CD14-positive monocyte (primary cell): ENCODE data around the gene OPN5. TPM values are rescaled to one million over a fixed set of nuclear protein-coding genes. Genes with fewer than 3 reads are reported as not detected.

Source experiments
- DNase-seq, 3 donors: peaks; one replicate each; pipeline ENCODE4 v3.0.0-alpha.2; 2011 to 2022
- H2AFZ ChIP-seq: 2 replicates; pipeline ENCODE4 v1.6.0; 2012; ENCODE audit warnings: mild to moderate bottlenecking, low read depth, low read length, inconsistent platforms; ENCODE audit not compliant: insufficient read depth, poor library complexity, severe bottlenecking
- H3K27ac ChIP-seq, 2 donors: 1 replicate in 1 of 2; 2 replicates in 1 of 2; pipeline ENCODE4 v1.5.1; 2012 to 2013; ENCODE audit warnings: low read length in 2 of 2, control low read depth in 1 of 2, inconsistent platforms in 1 of 2, low read depth in 1 of 2, mild to moderate bottlenecking in 1 of 2
- H3K27me3 ChIP-seq, 2 donors: one replicate each; pipeline versions ENCODE4 v1.6.0 to v1.6.1; 2011 to 2013; ENCODE audit warnings: low read length in 2 of 2; ENCODE audit not compliant: control insufficient read depth in 2 of 2, insufficient read depth in 2 of 2
- H3K36me3 ChIP-seq, 2 donors: replicated peaks in 1 of 2; 1 replicate in 1 of 2; 2 replicates in 1 of 2; pipeline versions ENCODE4 v1.5.1 to v1.6.1; 2012 to 2013; ENCODE audit warnings: low read length in 2 of 2, control low read depth in 1 of 2, inconsistent platforms in 1 of 2, mild to moderate bottlenecking in 1 of 2; ENCODE audit not compliant: insufficient read depth in 2 of 2, control insufficient read depth in 1 of 2
- H3K4me1 ChIP-seq, 2 donors: 1 replicate in 1 of 2; 2 replicates in 1 of 2; pipeline versions ENCODE4 v1.5.1 to v1.6.1; 2012 to 2013; ENCODE audit warnings: low read length in 2 of 2, control low read depth in 1 of 2, inconsistent platforms in 1 of 2, mild to moderate bottlenecking in 1 of 2, moderate library complexity in 1 of 2; ENCODE audit not compliant: insufficient read depth in 2 of 2, control insufficient read depth in 1 of 2
- H3K4me2 ChIP-seq: replicated peaks from 2 replicates; pipeline ENCODE3; 2012; ENCODE audit warnings: low read length, moderate library complexity, mild to moderate bottlenecking; ENCODE audit not compliant: poor library complexity, severe bottlenecking; ENCODE audit errors: extremely low read depth
- H3K4me3 ChIP-seq, 3 experiments: fragments of 200-600 bp in 1 of 3; sonication (generic) in 1 of 3; replicated peaks in 1 of 3; 1 replicate in 2 of 3; 2 replicates in 1 of 3; pipeline ENCODE4 v1.5.1; 2011 to 2013; ENCODE audit warnings: low read length in 3 of 3, mild to moderate bottlenecking in 3 of 3, control low read depth in 2 of 3, low read depth in 2 of 3, inconsistent platforms in 1 of 3, moderate library complexity in 1 of 3
- H3K79me2 ChIP-seq: 2 replicates; pipeline ENCODE4 v1.6.0; 2012; ENCODE audit warnings: mild to moderate bottlenecking, control low read depth, inconsistent platforms, low read length, moderate library complexity; ENCODE audit not compliant: insufficient read depth
- H3K9ac ChIP-seq: 2 replicates; pipeline ENCODE4 v1.6.0; 2017; ENCODE audit warnings: low read length, mild to moderate bottlenecking; ENCODE audit not compliant: insufficient read depth, poor library complexity, severe bottlenecking
- H3K9me3 ChIP-seq, 2 donors: replicated peaks in 1 of 2; 1 replicate in 1 of 2; 2 replicates in 1 of 2; pipeline versions ENCODE4 v1.5.1 to v1.6.1; 2012 to 2013; ENCODE audit warnings: low read length in 2 of 2, control low read depth in 1 of 2; ENCODE audit not compliant: control insufficient read depth in 1 of 2, insufficient read depth in 1 of 2
- H4K20me1 ChIP-seq: 2 replicates; pipeline ENCODE4 v1.6.0; 2012; ENCODE audit warnings: mild to moderate bottlenecking, low read length, control low read depth, moderate library complexity; ENCODE audit not compliant: insufficient read depth
- H3K27ac Mint-ChIP-seq, 7 donors: one replicate each; pipeline ENCODE4 v1.8.0; 2020; ENCODE audit warnings: mild to moderate bottlenecking in 7 of 7, mixed read lengths in 7 of 7, moderate library complexity in 6 of 7, inconsistent platforms in 2 of 7
- H3K27me3 Mint-ChIP-seq, 3 donors: one replicate each; pipeline ENCODE4 v1.8.0; 2021 to 2022; ENCODE audit warnings: low read depth in 3 of 3, mild to moderate bottlenecking in 3 of 3, mixed read lengths in 3 of 3, moderate library complexity in 3 of 3, inconsistent platforms in 1 of 3
- H3K36me3 Mint-ChIP-seq, 2 donors: one replicate each; pipeline ENCODE4 v1.8.0; 2020; ENCODE audit warnings: mixed read lengths in 2 of 2, inconsistent platforms in 1 of 2, mild to moderate bottlenecking in 1 of 2
- H3K4me1 Mint-ChIP-seq: one replicate; pipeline ENCODE4 v1.8.0; 2020; ENCODE audit warnings: mild to moderate bottlenecking, mixed read lengths
- H3K4me3 Mint-ChIP-seq, 2 donors: one replicate each; pipeline ENCODE4 v1.8.0; 2020; ENCODE audit warnings: mild to moderate bottlenecking in 2 of 2, mixed read lengths in 2 of 2, moderate library complexity in 1 of 2
- H3K9me3 Mint-ChIP-seq, 7 donors: one replicate each; pipeline ENCODE4 v1.8.0; 2020 to 2022; ENCODE audit warnings: mixed read lengths in 7 of 7, mild to moderate bottlenecking in 6 of 7, moderate library complexity in 6 of 7, inconsistent platforms in 2 of 7
- WGBS: methylation state at CpG from one replicate; pipeline ENCODE4 v1.1.5; 2013; ENCODE audit warnings: missing lambda C conversion rate; ENCODE audit not compliant: insufficient coverage; 5-methylcytosine and 5-hydroxymethylcytosine counted together
- intact Hi-C, 2 donors: fragments of 100-400 bp; cut with micrococcal nuclease; formaldehyde crosslinking; loops; one replicate each; pipeline versions ENCODE4 v1.15.0 to v1.15.1; 2023
- polyA plus RNA-seq, 3 donors: library from polyadenylated mRNA; depleted of rRNA in 1 of 3; unstranded in 2 of 3; stranded (reverse) in 1 of 3; fragments of 300-500 nt in 2 of 3; fragments of >200 nt in 1 of 3; fragmentation: Illumina TruSeq in 2 of 3; gene quantifications; 1 replicate in 2 of 3; 2 replicates in 1 of 3; pipeline ENCODE4 v1.2.3, GENCODE V29; 2012 to 2021
- TF ChIP-seq, protein P1 (sequence below): fragments of 200-600 bp; IDR thresholded peaks from one replicate; pipeline ENCODE4 v1.8.0; 2022; ENCODE audit warnings: antibody characterized with exemption, mild to moderate bottlenecking

The OPN5 gene
- polyA plus RNA-seq, 3 donors = not detected

GRCh38 chr6:47846752-47847151 is 64.9 kb downstream of the OPN5 start:
- no peak overlapping the region for H3K4me2 ChIP-seq
- TF ChIP-seq, protein P1, sequence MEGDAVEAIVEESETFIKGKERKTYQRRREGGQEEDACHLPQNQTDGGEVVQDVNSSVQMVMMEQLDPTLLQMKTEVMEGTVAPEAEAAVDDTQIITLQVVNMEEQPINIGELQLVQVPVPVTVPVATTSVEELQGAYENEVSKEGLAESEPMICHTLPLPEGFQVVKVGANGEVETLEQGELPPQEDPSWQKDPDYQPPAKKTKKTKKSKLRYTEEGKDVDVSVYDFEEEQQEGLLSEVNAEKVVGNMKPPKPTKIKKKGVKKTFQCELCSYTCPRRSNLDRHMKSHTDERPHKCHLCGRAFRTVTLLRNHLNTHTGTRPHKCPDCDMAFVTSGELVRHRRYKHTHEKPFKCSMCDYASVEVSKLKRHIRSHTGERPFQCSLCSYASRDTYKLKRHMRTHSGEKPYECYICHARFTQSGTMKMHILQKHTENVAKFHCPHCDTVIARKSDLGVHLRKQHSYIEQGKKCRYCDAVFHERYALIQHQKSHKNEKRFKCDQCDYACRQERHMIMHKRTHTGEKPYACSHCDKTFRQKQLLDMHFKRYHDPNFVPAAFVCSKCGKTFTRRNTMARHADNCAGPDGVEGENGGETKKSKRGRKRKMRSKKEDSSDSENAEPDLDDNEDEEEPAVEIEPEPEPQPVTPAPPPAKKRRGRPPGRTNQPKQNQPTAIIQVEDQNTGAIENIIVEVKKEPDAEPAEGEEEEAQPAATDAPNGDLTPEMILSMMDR = no peak
- H3K27me3 Mint-ChIP-seq = peaks cover 0 to 2% (median 0%) of the 10 kb centered on the region in 3 donors
- no peaks in the 10 kb centered on the region for H3K79me2 ChIP-seq
- no peak overlapping the region for H3K9ac ChIP-seq
- WGBS = no CpG with 5 or more reads among the region's 1 CpG
- no peaks in the 10 kb centered on the region for H3K9me3 ChIP-seq
- H4K20me1 ChIP-seq = no peaks in the 10 kb centered on the region
- H3K9me3 Mint-ChIP-seq = peaks cover 0 to 2% (median 0%) of the 10 kb centered on the region in 7 donors
- H3K4me3 ChIP-seq = no peak overlapping the region
- H3K4me1 Mint-ChIP-seq = no peaks in the 10 kb centered on the region
- no peak for DNase-seq
- no peaks in the 10 kb centered on the region for H3K27me3 ChIP-seq
- no peak overlapping the region for H3K27ac ChIP-seq
- intact Hi-C loops = no loop called here
- H3K4me3 Mint-ChIP-seq = no peak overlapping the region
- H3K36me3 Mint-ChIP-seq = no peaks in the 10 kb centered on the region
- no peaks in the 10 kb centered on the region for H3K4me1 ChIP-seq
- no peak overlapping the region for H2AFZ ChIP-seq
- H3K36me3 ChIP-seq = no peaks in the 10 kb centered on the region
- H3K27ac Mint-ChIP-seq = no peak overlapping the region

- Histone ChIP-seq H3K27me3 (no peaks in the 10 kb centered on the region), H3K4me3 (no peak overlapping the region), H3K4me1 (no peaks in the 10 kb centered on the region), H3K36me3 (no peaks in the 10 kb centered on the region), H3K9ac (no peak overlapping the region), H4K20me1 (no peaks in the 10 kb centered on the region), H3K4me2 (no peak overlapping the region), H2AFZ (no peak overlapping the region), H3K79me2 (no peaks in the 10 kb centered on the region), H3K27ac (no peak overlapping the region), H3K9me3 (no peaks in the 10 kb centered on the region)
- WGBS = 80% methylated on average over 1 of the region's 1 CpG
- intact Hi-C loops = no loop called here
- H3K27me3 Mint-ChIP-seq = peaks cover 0 to 2% (median 0%) of the 10 kb centered on the region in 3 donors
- TF ChIP-seq, protein P1 = no peak
- no peak overlapping the region for H3K4me3 Mint-ChIP-seq
- H3K27ac Mint-ChIP-seq = no peak overlapping the region
- H3K36me3 Mint-ChIP-seq = no peaks in the 10 kb centered on the region
- H3K9me3 Mint-ChIP-seq = peaks cover 0 to 2% (median 0%) of the 10 kb centered on the region in 7 donors
- no peak for DNase-seq
- H3K4me1 Mint-ChIP-seq = no peaks in the 10 kb centered on the region
Observed at GRCh38 chr6:47851091-47851490, 69.3 kb downstream of the OPN5 start.
